HG02981 (cell line): ENCODE results near the gene CAMSAP2.
"Not testable (repeated sequence)": the region's sequence is repeated elsewhere in the genome, so short reads cannot be mapped to it uniquely, and the experiment has no call there.

Experiments
- ATAC-seq: cut with Tn5 transposase; IDR thresholded peaks from one replicate; pipeline ENCODE4 v1.9.1; 2021; ENCODE audit warnings: mild to moderate bottlenecking, moderate library complexity; ENCODE audit not compliant: unreplicated experiment

The CAMSAP2 gene

GRCh38 chr1:200738949-200739651 is 407 bp downstream of the CAMSAP2 start:
- ATAC-seq = peak; percentile 53

GRCh38 chr1:200739702-200740570 is 1.2 kb downstream of the CAMSAP2 start:
- ATAC-seq = peak; percentile 26

DNA sequence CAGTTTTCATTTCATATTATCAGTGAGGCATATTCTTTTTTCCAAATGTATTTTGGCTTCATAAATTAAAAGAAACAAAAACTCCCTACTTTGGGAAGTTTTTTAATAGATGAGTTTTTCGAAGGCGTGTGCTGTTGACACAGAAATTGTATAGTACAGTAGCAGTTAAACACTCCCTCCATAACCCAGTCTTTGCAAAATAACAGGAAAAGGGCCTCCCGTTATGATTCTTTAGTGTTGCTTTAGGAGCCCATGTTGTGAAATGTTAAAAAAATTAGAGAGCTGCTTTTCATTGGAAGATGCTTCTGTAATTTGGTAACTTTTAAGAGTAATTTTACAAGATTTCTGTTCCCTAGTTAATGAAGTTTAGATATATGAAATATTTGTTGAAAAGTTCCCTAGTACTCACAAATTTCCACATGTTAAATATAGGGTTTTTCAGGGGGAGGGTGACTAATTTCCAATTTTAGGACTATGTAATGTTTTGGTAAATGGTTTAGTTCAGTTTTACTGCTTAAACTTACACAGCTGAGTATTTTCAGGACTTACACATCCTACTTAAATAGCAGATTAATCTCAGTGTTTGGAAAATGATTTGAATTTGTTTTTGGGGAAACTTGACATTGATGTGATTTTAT is 2.0 kb downstream of the CAMSAP2 start:
- no peak for ATAC-seq

- ATAC-seq = no peak
These were observed 3.0 kb downstream of the CAMSAP2 start for GRCh38 chr1:200741551-200742207.

GRCh38 chr1:200744143-200744542 is 5.5 kb downstream of the CAMSAP2 start:
- no peak for ATAC-seq

DNA sequence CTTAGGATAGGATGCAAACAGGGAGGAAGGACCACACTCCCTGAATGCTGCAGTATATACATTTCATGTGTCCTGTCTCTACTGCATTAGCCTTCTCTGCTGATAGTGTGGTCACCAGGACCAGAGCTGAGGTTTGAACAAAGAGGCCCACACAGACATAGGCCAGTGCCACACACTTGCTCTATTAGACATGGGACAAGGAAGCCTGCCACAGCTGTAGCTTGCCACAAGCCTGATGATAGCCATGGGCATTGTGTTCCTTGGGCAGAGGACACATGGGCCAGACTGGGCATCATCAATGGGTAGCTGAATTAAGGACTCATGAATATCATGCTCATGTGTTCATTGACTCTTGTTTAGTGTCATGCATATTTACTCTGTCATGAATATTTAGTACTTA is 10.4 kb downstream of the CAMSAP2 start:
- no peak for ATAC-seq

- ATAC-seq = not testable (repeated sequence)
These were observed 12.1 kb downstream of the CAMSAP2 start for GRCh38 chr1:200750749-200751148.

DNA sequence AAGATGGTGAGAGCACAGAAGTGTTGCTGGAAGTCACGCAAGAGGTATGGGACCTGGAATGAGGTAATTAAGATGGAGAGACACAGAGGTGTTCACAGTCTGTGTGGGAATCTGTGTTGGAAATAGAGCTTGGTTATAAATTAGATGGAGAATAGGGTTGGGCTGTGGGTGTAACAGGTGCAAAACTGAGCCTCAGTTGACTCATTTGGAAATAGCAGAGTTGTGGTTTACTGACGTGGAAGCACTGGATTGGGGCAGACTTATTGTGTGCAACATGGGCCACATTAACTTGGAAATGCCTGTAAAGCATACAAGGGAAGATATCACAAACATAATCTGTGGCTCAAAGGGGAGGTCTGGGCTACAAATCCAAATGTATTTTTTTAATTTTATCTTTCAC is 13.0 kb downstream of the CAMSAP2 start:
- peak; percentile 93 for ATAC-seq

- no peak for ATAC-seq
These were observed 15.0 kb downstream of the CAMSAP2 start for GRCh38 chr1:200753650-200754198.

- ATAC-seq = no peak
These were observed 16.8 kb downstream of the CAMSAP2 start for GRCh38 chr1:200755456-200755855.

GRCh38 chr1:200762089-200762488 is 23.4 kb downstream of the CAMSAP2 start:
- ATAC-seq = no peak

DNA sequence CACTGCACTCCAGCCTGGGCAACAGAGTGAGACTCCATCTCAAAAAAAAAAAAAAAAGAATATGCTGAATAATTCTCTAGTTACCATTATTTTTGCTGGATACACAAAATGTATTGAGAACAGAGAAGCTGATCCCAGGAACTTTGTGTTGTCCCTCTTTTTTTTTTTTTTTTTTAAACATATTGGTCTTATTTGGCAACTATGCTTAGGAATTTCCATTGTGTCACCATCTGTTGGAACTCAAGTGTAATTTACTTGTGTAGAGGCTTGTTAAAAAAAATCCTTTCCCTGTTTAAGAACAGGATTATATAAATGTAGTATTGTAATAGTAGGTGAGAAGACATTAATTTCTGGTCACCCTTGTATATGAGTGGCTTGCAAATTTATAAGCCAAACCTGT is 28.6 kb downstream of the CAMSAP2 start:
- ATAC-seq = no peak

DNA sequence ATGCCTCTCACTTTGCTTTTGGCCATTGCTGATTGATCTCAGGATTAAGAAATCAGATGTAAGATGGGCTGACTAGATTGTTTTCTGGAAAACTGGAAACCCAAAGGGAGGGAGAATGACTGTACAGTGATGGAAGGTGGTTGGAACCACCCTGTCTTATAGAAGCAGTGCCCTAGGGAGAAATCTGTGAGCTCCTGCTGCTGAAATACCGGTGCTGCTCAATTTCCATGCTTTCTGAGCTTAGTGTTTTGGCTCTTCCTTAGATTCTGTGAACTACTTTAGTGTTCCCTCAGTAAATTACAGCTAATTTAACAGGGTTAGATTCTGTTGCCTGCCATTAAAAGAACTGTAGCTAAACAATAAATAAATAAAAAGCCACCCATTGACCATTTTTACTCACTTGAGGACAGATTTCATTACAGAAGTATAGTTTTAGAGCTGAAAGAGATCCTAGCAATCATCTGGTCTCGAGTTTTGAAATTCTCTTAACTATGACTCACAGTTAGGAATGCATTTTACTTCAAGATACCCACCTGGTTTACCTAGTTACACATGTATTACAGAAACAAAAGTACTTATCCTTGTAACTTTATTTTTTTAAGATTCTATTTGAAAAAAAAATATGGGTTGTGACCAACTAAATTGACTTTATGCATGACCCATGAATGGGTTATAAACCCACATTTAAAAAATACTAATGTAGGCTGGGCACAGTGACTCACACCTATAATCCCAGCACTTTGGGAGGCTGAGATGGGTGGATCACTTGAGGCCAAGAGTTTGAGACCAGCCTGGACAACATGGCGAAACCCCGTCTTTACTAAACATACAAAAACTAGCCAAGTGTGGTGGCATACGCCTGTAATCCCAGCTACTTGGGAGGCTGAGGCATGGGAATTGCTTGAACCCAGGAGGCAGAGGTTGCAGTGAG is 33.2 kb downstream of the CAMSAP2 start:
- no peak for ATAC-seq

- no peak for ATAC-seq
These were observed 35.6 kb downstream of the CAMSAP2 start for GRCh38 chr1:200774311-200774710.

DNA sequence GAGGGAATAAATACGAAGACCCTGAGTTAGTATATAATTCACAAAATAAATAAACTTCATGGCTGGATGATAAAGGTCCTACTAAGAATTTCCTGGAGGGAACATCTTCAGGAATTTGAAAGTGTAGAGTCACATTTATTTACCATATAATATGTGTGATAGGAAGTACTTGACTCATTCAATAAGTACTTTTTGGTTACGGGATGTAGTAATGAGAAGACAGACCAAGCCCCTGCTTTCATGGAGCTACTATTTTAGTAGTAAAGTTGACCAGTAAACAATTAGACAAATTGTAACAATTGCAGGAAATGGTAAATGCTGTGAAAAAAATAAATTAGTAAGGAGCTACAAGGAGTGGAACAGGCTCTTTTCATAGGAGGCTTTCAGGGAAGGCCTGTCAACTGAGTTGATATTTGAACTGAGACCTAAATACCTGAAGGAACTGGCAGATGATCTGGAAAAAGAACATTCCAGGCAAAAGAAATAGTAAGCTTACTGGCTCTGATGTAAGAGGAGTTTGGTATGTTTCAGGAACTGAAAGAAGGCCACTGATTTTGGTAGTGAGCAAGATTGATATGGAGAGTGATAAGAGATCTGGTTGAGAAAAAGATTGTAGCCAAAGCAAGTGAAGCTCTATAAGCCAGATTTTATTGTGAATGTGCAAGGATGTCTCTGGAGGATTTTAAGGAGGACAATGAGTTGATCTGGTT is 36.2 kb downstream of the CAMSAP2 start:
- no peak for ATAC-seq

- ATAC-seq = no peak
These were observed 37.2 kb downstream of the CAMSAP2 start for GRCh38 chr1:200775850-200776249.

GRCh38 chr1:200776949-200777348 is 38.3 kb downstream of the CAMSAP2 start:
- no peak for ATAC-seq

GRCh38 chr1:200778766-200779165 is 40.1 kb downstream of the CAMSAP2 start:
- ATAC-seq = no peak

GRCh38 chr1:200779326-200779725 is 40.6 kb downstream of the CAMSAP2 start:
- ATAC-seq = no peak
